Measurements from ENCODE around the gene GCH1. TPM values are rescaled to one million over a fixed set of nuclear protein-coding genes. Genes with fewer than 3 reads are reported as not detected.

The GCH1 gene
- total RNA-seq, 1 donor from 2014 or later: 35.4 TPM

DNA sequence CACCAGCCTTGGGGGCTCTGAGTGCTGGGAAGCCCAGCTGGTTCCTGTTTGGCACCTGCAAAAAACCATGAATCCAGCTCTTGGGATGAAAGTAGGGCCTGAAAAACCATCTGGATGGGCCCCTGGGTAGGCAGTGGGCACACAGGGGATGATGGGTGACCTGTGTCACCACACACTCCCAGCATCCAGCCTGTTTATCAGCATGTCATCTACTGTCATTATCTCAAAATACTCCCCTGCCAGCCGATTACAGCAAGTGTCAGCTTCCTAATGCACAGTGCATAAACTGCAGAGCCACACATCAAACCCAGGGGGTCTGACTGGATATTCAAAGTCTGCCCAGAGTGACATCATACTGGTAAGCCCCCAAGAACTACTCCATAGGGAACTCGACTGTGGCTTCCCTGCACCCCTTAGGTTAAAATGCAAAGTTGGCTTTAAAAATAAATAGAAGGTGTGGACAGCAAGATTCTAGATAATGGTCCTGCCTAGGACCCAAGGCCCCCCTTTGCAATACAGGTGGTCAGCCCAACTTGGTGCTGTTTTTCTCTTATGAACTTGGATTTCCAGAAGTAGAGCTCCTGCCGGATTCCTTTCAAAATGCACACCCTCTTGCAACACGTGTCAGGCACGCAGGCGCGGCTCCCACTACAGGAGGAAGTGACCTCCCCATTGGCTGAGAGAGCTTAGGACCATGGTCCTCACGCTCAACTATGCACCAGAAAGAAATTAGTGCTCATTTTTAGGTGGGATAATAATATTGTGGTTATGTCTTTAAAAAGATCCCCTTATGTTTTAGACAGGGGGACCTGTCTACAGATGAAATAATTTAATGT is 94.1 kb downstream of the GCH1 start:
- TF ChIP-seq, protein P1, sequence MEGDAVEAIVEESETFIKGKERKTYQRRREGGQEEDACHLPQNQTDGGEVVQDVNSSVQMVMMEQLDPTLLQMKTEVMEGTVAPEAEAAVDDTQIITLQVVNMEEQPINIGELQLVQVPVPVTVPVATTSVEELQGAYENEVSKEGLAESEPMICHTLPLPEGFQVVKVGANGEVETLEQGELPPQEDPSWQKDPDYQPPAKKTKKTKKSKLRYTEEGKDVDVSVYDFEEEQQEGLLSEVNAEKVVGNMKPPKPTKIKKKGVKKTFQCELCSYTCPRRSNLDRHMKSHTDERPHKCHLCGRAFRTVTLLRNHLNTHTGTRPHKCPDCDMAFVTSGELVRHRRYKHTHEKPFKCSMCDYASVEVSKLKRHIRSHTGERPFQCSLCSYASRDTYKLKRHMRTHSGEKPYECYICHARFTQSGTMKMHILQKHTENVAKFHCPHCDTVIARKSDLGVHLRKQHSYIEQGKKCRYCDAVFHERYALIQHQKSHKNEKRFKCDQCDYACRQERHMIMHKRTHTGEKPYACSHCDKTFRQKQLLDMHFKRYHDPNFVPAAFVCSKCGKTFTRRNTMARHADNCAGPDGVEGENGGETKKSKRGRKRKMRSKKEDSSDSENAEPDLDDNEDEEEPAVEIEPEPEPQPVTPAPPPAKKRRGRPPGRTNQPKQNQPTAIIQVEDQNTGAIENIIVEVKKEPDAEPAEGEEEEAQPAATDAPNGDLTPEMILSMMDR (IDR thresholded peaks at IDR 0.05; ENCODE audit: unreplicated experiment): no peak
- no peaks in the 10 kb centered on the region for H3K36me3 Mint-ChIP-seq (ENCODE audit: insufficient read depth)
- H3K27me3 Mint-ChIP-seq: peaks cover 28% of the 10 kb centered on the region
- no peak for DNase-seq (ENCODE audit: low spot score, unreplicated experiment)
- H3K27ac Mint-ChIP-seq: no peak overlapping the region
- no peaks in the 10 kb centered on the region for H3K9me3 Mint-ChIP-seq (ENCODE audit: low read depth)
- H3K4me3 Mint-ChIP-seq (ENCODE audit: low read depth): no peak overlapping the region
- no peaks in the 10 kb centered on the region for H3K4me1 Mint-ChIP-seq (ENCODE audit: low read depth)

DNA sequence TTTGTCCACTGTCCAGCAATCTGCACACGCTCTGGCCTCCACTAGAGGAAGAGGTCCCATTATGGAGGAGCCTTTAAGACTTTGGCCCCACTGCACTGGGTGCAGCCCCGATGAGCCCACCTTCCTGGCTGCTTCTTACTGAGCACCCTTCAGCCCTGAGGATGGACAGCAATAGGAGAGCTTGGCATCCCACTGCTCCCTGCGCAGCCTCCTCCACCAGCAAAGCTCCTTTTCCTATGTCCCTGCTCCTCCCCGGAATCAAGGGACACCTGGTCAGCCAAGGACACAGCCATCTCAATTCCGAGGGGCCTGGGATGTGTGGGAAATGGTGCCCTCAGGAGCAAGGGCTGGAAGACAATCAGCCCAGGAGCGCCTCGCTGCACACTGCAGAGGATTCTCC is 94.7 kb downstream of the GCH1 start:
- DNase-seq (ENCODE audit: low spot score, unreplicated experiment): no peak
- no peaks in the 10 kb centered on the region for H3K36me3 Mint-ChIP-seq (ENCODE audit: insufficient read depth)
- peaks cover 26% of the 10 kb centered on the region for H3K27me3 Mint-ChIP-seq
- no peaks in the 10 kb centered on the region for H3K9me3 Mint-ChIP-seq (ENCODE audit: low read depth)
- TF ChIP-seq, protein P1 (IDR thresholded peaks at IDR 0.05; ENCODE audit: unreplicated experiment): no peak
- no peak overlapping the region for H3K27ac Mint-ChIP-seq
- no peak overlapping the region for H3K4me3 Mint-ChIP-seq (ENCODE audit: low read depth)
- no peaks in the 10 kb centered on the region for H3K4me1 Mint-ChIP-seq (ENCODE audit: low read depth)

DNA sequence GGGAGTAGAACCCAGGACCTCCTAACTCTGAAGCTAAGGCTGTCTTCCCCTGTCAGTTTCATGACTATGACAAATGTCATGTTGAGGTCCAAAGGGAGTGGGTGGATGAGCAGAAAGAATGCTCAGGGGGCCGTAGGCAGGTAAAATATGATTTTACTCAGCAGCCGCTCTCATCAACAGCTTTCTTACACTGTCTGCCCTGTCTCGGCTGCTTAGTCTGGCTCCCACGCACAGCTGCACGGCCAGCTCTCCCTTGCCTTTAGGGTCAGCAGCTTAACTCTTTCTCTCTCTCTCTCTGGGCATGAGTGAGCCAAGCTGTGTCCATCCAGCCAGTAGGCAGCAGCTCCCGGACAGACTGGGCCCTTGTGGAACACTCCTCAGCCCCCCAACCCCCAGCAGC is 95.2 kb downstream of the GCH1 start:
- Mint-ChIP-seq H3K9me3 (ENCODE audit: low read depth) (no peaks in the 10 kb centered on the region), H3K27ac (no peak overlapping the region), H3K27me3 (peaks cover 22% of the 10 kb centered on the region), H3K36me3 (ENCODE audit: insufficient read depth) (no peaks in the 10 kb centered on the region), H3K4me3 (ENCODE audit: low read depth) (no peak overlapping the region), H3K4me1 (ENCODE audit: low read depth) (no peaks in the 10 kb centered on the region)
- DNase-seq (ENCODE audit: low spot score, unreplicated experiment): no peak
- TF ChIP-seq, protein P1 (IDR thresholded peaks at IDR 0.05; ENCODE audit: unreplicated experiment): no peak

DNA sequence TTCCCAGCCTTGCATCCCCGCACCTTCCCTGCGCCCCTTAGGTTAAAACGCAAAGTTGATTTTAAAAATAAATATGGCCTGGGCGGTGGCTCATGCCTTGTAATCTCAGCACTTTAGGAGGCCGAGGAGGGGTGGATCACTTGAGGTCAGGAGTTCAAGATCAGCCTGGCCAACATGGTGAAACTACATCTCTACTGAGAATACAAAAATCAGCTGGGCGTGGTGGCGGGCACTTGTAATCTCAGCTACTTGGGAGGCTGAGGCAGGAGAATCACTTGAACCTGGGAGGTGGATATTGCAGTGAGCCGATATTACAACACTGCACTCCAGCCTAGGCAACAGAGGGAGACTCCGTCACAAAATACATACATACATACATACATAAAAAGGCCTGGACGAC is 96.0 kb downstream of the GCH1 start:
- Mint-ChIP-seq H3K36me3 (ENCODE audit: insufficient read depth) (no peaks in the 10 kb centered on the region), H3K4me3 (ENCODE audit: low read depth) (no peak overlapping the region), H3K4me1 (ENCODE audit: low read depth) (no peaks in the 10 kb centered on the region), H3K9me3 (ENCODE audit: low read depth) (no peaks in the 10 kb centered on the region), H3K27ac (no peak overlapping the region), H3K27me3 (peaks cover 22% of the 10 kb centered on the region)
- DNase-seq (ENCODE audit: low spot score, unreplicated experiment): no peak
- TF ChIP-seq, protein P1 (IDR thresholded peaks at IDR 0.05; ENCODE audit: unreplicated experiment): no peak

- Mint-ChIP-seq H3K36me3 (ENCODE audit: insufficient read depth) (peaks cover 2% of the 10 kb centered on the region), H3K4me3 (ENCODE audit: low read depth) (no peak overlapping the region), H3K9me3 (ENCODE audit: low read depth) (peaks cover 2% of the 10 kb centered on the region), H3K27ac (no peak overlapping the region), H3K27me3 (peaks cover 22% of the 10 kb centered on the region), H3K4me1 (ENCODE audit: low read depth) (no peaks in the 10 kb centered on the region)
- TF ChIP-seq, protein P1 (IDR thresholded peaks at IDR 0.05; ENCODE audit: unreplicated experiment): peak; percentile 98
- DNase-seq (ENCODE audit: low spot score, unreplicated experiment): peak; percentile 77
These were observed 96.9 kb downstream of the GCH1 start for GRCh38 chr14:54805445-54806322.
